ENCODE data around the gene EBPL.
A peak's percentile ranks its signal among the peaks of the same experiment; 100 is the strongest.
"Not testable (repeated sequence)": the region's sequence is repeated elsewhere in the genome, so short reads cannot be mapped to it uniquely, and the experiment has no call there.

EBPL gene

GRCh38 chr13:49690995-49691784, at the start of gene EBPL:
Gene EBPL, minus strand, starts transcription at chr13:49691486. Its CDS starts 62 bp downstream, at chr13:49691424.
- DNase-seq = peak; percentile 85 to 86

GRCh38 chr13:49740870-49741269, 49.6 kb upstream of the EBPL start:
- DNase-seq = no peak

- no peak for DNase-seq
Observed at GRCh38 chr13:49739498-49740187, 48.4 kb upstream of the EBPL start.

GRCh38 chr13:49733181-49733951, 42.1 kb upstream of the EBPL start:
- DNase-seq = no peak

GRCh38 chr13:49731766-49732165, 40.5 kb upstream of the EBPL start:
- DNase-seq = no peak

- DNase-seq = no peak
Observed at GRCh38 chr13:49716615-49717014, 25.3 kb upstream of the EBPL start.

GRCh38 chr13:49714757-49715156, 23.5 kb upstream of the EBPL start:
- DNase-seq = no peak

GRCh38 chr13:49711218-49711863, 20.1 kb upstream of the EBPL start:
- no peak for DNase-seq

- DNase-seq = not testable (repeated sequence)
Observed at GRCh38 chr13:49704264-49704663, 13.0 kb upstream of the EBPL start.

- DNase-seq = no peak
Observed at GRCh38 chr13:49701491-49701890, 10.2 kb upstream of the EBPL start.

- DNase-seq = no peak
Observed at GRCh38 chr13:49697468-49697867, 6.2 kb upstream of the EBPL start.

GRCh38 chr13:49694446-49694845, 3.2 kb upstream of the EBPL start:
- no peak for DNase-seq

- no peak for DNase-seq
Observed at GRCh38 chr13:49693877-49694276, 2.6 kb upstream of the EBPL start.

GRCh38 chr13:49693191-49693733, 2.0 kb upstream of the EBPL start:
- DNase-seq = no peak

GRCh38 chr13:49690133-49690994, 922 bp downstream of the EBPL start:
- peak in 1 of 2 experiments; percentile 53 for DNase-seq

GRCh38 chr13:49683489-49683888, 7.8 kb downstream of the EBPL start:
- DNase-seq = no peak

GRCh38 chr13:49681842-49682435, 9.3 kb downstream of the EBPL start:
- DNase-seq = peak; percentile 87 to 94

- peak in 1 of 2 experiments; percentile 50 for DNase-seq
Observed at GRCh38 chr13:49679246-49679645, 12.0 kb downstream of the EBPL start.

GRCh38 chr13:49678191-49678914, 12.9 kb downstream of the EBPL start:
- no peak for DNase-seq

- no peak for DNase-seq
Observed at GRCh38 chr13:49676581-49677298, 14.5 kb downstream of the EBPL start.

Data from NCI-H524 (cell line).